HG03342 (cell line): ENCODE results near the gene DUSP2.
"Not testable (repeated sequence)": the region's sequence is repeated elsewhere in the genome, so short reads cannot be mapped to it uniquely, and the experiment has no call there.

Experiments
- ATAC-seq: cut with Tn5 transposase; IDR thresholded peaks from one replicate; pipeline ENCODE4 v1.9.1; 2021; ENCODE audit warnings: mild to moderate bottlenecking, moderate library complexity; ENCODE audit not compliant: unreplicated experiment

Gene DUSP2

DNA sequence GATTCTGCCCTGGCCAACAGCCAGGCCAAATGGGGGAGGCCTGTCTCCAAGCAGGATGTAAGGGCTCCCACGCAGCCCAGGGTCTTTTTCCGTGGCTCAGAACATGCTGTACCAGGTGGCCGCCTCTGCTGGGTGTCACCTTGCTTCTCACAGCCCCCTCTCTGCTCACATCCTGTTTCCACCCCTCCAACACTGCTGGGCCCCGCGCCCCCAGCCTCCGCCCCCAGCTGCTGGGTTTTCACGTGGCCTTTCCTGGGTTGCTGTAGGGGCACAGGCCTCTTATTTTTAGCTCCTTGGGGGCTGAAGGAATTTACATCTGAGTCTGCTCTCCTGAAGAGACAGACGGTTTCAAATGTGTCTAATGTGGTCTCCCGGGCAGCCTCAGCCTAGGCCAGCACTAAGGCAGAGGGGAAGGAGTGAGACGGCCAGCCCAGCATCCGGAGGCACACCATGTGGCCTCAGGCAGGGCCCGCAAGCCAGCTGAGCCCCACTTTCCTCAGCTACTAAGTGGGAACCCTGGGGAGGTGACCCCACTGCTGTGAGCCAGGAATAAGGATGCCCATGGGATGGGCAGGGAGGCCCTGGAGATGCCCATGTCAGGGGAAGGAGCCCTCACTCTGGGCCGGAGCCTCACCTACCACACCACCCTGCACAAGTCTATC, 18.7 kb upstream of the DUSP2 start:
- ATAC-seq = peak; percentile 60

DNA sequence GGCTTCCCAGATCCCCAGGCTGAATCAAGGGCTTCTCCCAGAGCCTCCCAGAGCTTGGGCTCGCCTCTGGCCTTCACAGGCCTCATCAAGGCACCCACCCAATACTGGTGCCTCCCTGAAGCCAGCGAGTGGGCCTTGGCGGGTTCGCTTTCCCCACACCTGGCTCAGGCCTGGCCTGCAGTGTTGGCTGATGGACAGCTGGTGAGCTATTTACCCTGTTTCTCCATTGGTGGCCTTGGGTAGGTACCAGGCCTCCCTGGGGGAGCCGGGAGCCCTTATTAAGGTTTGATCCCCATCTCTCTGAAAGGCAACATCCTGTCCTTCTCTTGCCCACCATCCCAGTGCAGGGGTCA, 18.2 kb upstream of the DUSP2 start:
- no peak for ATAC-seq

DNA sequence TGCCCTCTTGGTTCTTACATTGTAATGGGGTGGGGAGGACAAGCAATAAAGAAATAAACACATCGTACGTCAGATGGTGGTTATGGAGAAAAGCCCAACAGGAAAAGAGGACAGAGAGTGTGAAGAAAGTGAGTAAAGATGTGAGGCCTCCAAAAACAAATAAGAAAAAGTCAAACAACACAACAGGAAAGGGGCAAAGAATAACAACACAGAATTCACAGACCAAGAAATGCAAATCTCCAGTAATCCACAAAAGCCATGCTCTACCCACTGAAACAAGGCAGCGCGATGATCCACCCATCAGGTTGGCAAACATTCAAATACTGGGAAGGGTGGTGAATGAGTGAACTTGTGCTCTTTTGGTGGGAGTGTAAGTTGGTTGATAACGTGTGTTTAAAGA, 16.7 kb upstream of the DUSP2 start:
- no peak for ATAC-seq

DNA sequence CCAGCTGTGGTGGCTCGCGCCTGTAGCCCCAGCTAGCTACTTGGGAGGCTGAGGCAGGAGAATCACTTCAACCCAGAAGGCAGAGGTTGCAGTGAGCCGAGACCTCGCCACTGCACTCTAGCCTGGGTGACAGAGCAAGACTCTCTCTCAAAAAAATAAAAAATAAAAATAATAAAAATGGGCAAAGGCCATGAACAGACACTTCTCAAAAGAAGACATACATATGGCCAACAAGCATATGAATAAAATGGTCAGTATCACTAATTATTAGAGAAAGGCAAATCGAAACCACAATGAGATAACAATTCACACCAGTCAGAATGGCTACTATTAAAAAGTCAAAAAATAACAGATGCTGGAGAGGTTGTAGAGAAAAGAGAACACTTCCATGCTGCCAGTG, 15.1 kb upstream of the DUSP2 start:
- not testable (repeated sequence) for ATAC-seq

DNA sequence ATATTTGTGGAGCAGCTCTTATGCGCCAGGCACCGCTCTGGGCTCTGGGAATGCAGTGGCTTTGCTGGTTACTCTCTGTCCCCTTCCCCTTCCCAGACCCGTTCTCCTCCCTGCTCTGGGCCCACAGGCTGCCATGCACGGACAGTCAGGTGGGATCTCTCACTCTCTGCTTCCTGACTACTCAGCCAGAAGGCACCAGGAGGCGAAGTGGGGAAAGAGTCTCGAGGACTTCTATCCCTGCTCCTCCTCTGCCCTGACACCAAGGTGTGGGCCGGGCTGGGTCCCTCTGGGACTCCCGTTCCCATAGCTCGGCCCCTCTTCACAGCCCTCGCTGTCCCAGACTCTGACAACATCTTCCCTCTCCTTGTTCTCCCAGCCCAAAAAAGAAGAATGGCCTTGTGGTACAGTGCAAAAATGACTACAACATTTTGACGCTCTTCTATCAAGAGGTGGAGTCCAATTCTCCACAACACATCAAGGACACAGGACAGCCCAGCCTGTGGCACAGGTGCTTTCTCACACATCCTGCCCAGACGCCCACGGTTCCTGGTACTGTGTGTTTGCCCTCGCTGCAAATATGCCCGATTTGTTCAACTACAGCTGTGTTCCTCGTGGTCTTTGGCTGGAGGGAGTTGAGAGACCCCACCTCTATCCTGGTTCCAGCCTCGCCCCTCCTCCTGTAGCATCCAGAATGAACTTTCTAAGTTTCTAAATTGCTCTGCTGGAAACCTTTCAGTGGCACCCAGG, 14.0 kb upstream of the DUSP2 start:
- no peak for ATAC-seq

DNA sequence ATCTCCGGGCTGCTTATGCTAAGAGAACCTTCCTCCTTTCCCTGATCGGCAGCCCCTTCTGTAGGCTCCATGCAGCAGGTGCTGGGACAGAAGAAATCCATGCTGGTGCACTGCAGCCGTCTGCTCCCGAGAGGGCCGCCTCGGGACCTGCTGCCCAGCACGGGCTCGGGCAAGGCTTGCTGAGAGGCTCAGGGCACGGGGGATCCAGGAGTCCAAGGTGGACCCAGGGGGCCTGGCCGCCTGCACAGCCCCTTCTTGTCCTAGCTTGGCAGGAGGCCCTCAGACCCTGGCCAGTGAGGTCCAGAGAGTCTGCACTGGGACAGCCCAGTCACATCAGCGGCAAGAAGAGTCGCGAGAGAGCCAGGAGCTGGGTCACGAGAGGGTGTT, 13.3 kb upstream of the DUSP2 start:
- ATAC-seq = no peak

DNA sequence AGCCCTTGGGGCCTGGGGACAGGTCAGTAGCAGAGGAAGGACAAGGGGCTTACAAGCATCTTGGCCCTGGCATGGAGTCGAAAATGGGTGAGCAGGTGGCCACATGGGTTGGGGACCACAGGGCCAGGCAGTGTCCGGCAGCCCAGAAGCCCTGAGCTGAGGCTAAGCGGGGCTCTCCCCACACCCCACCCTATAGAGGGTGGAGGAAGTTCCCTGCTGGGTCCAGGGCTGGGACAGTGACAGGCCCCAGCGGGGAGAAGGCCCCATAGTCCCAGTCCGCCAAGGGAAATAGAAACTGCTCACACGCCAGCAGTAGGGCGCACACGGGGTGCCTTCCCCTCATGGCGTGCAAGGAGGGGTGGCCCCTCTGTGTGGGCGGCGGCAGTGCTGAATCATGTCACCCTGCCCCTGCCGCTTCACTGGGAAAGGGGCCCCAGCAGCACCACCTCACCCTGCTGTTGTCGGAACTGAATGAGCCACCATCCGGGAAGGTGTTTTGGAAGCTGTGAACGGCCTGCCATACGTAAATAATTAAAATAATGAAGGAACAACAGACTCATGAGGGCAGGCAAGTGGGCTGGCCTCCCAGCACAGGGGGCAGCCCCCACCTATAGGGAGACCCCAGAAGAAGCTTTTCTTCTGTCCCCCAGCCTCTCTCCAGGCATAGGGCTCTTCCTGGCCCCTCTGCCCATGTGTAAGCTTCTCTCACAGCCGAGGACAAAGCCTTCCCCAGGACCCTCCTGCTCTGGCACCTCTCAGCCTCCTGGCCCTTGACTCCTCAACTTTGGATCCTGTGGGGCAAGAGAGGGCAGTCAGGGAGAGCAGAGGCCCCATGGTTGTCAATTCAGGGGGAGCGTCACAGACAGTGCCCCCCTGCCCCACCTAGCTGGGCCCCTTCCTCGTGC, 12.7 kb upstream of the DUSP2 start:
- ATAC-seq = peak; percentile 56

DNA sequence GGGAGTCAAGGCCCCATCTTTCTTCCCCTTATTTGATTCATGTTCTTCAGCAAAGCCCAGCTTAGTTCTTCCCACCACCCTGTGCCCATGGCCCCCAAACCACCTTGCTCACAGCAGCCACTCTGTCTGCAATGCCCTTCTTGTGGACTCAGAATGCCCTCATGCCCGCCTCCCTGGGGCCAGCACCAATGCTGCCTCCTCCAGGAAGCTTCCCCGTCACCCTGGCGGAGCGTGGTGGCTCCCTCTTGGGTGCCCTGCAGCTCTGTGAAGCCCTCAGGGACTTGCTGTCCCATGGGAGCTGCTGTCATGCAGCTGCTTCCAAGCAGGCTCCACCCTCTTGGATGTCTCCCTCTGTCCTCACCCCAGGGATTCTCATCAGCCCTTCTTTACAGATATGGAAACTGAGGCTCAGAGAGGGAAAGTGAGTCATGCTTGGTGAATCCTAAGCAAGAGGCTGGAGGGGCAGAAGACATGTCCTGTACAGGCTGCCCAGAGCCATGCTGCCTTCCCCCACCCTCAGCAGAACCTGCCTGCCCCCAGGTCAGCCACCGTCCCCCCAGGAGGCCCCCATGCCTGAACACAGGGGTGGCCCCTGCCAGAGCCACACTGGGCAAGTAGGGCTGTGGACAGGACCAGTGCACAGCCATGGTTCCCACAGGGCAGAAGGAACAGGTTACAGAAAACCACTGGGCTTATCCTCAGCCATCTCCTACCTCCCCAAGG, 11.8 kb upstream of the DUSP2 start:
- ATAC-seq = peak; percentile 41

DNA sequence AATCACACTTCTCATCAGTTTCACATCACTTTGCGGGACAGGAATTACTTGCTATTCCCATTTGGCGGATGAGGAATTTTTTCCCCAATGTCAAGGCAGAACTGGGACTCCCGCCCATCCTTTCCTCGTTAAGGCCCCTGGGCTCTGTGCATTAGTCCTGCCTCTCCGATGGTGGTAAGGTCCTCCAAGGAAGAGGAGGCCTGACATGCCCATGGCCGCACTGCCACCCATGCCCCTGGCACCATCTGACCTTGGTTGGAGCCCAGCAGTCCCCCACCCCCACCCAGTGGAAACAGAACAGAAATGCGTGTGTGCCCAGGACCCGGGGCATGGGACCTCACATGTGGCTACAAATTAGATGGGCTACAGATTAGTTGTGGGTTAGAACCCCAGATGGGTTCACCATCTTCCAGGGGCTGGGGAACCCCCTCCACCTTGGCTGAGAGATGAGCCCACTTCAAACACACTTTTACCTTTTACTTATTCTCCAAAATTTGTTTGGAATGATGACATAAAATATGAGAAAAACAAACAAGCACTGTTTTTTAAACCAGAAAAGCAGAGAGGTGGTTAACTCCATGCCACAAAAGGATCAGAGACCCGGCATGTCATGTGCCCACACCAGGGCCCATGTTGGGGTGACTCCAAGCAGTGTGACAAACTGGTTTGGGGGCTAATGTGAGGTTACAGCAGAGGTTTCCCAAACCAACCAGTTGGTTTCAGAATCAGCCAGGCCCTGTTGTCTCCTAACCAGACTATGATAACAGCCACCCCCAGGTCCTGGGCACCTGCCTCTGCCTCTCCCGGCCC, 11.0 kb upstream of the DUSP2 start:
- ATAC-seq = no peak

DNA sequence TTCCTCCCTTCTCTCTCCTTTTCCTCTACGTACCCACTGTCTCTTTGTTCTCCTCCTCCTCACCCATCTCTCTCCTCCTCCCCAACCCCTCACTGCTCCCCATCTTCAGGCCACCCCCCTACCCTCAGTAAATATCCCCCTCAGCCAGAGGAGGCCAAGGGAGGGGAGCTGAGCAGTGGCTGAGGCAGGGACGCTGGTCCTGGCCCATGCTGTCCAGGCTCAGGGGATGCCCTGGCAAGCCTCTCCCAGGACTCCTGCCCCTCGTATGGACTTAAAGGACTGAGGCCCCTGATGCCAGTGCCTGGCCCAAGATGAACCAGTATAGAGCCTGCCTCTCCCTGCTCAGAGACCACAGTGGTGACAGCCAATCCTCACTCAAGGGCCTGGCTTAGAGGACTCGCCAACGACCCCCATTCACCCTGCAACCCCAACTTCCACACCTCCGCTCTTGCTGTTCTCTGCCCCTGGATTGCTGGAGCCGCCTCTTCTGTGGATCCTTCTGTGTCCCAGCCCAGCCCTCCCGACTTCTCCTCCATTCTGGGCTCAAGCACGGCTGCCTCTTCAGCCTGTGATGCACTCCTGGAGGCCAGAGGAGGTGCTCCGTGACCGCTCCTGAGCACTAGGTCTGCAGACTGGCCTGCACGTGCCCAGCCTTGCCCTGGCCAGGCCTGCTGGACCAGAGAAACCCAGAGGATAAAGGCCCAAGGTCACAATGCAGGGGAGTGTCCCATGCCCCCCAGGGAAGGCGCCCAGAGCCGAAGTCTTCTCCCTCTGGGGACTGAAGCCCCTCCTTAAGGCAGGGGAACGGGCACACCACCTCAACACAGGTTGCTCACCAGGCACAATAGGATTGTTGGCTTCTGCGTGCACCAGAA, 9.5 kb upstream of the DUSP2 start:
- ATAC-seq = no peak

DNA sequence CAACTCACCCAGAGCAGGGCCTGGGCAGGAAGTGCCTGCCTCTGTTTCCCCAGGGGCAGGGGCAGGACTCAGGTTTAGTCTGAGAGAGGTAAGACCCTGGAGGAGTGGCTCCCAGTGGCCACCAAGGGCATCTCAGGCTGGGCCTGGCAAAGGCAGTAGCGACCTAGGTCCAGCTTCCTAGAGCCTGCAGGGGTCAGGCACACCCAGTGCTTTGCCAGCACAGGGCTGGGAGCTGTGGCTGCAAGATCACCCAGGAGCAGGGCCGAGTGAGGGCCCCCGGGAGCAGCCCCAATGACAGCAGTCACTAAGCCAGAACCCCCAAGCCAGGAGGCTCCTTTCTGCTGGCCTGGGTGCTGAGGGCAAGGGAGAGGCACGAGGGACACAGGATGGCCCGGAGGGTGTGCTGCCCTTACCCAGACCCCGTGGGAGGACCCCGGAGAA, 8.8 kb upstream of the DUSP2 start:
- no peak for ATAC-seq

DNA sequence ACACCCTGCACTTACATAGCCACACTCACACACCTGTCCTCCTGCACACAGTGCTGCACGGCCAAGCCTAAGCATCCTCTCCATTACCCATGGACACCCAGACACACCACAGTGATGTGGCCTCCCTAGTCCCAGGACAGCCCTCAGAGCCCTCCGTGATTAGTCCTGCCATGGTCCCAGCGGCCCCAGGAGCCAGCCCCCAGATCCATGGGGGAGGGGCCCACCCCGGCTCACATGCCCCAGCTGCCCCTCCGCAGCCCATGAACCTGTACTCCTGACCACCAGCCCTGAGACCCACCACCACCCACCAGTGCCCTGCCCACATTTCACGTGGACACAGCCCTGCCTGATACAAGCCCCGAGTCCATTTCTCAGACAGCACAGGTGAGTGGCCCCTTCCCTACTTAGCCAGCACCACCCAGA, 8.1 kb upstream of the DUSP2 start:
- no peak for ATAC-seq

DNA sequence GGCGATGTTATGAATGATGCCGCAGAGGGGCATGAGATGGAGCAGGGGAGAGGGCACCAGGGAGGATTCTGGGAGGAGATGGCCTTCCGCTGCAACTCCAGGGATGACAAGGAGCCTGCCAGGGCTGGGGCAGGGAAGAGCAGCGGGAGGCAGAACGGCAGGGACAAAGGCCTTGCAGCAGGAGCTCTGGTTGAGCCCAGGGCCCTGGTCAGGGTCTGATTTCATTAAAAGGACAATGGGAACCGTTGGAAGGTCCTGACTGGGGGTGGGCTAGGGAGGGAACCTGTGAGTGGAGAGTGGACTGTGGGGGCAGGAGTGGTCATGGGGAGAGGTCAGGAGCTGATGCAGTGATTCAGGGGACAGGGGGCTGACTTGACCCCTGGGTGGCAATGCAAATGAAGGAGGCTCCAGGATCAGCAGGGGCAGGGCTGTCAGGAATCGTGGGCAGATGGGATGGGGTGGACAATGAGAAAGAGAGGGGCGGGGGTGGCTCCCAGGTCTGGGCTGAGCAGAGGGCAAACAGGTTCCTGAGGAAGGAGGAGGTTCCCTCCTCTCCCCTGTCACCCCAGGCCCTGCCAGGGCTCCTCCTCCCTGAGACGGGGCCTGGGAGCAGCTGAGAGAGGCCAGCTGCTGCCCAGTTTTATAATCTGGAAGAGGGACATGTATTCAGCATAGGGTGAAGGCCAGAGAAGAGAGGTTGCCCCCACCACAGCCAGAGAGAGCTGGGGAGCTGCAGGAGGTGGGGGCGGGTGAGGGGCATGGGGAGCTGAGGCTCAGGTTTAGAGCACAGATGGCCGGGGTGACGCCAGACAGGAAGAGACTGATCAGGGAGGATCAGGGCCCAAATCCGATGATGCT, 7.3 kb upstream of the DUSP2 start:
- ATAC-seq = no peak

DNA sequence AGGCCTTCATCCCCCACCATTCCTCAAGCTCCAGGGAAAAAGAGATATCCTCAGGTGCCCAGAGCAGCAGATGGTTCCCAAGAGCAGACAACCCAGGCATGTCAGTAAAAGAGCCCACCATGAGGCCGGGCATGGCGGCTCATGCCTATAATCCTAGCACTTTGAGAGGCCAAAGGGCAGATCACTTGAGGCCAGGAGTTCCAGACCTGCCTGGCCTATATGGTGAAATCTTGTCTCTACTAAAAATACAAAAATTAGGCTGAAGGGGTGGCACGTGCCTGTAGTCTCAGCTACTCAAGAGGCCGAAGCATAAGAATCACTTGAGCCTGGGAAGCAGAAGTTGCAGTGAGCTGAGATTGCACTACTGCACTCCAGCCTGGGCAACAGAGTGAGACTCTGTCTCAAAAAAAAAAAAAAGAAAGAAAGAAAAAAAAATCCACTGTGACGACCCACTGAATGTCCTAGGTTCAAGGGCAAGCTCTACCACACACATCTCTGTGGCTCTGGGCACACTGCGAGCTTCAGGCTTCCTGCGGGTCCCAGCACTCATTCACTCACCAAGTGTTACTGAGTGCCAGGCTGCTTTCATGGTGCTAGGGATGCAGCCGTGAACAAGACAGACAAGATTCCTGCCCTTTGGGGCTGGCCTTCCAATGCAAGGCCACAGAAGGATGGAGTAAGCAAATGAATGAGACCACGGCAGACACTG, 6.5 kb upstream of the DUSP2 start:
- no peak for ATAC-seq

DNA sequence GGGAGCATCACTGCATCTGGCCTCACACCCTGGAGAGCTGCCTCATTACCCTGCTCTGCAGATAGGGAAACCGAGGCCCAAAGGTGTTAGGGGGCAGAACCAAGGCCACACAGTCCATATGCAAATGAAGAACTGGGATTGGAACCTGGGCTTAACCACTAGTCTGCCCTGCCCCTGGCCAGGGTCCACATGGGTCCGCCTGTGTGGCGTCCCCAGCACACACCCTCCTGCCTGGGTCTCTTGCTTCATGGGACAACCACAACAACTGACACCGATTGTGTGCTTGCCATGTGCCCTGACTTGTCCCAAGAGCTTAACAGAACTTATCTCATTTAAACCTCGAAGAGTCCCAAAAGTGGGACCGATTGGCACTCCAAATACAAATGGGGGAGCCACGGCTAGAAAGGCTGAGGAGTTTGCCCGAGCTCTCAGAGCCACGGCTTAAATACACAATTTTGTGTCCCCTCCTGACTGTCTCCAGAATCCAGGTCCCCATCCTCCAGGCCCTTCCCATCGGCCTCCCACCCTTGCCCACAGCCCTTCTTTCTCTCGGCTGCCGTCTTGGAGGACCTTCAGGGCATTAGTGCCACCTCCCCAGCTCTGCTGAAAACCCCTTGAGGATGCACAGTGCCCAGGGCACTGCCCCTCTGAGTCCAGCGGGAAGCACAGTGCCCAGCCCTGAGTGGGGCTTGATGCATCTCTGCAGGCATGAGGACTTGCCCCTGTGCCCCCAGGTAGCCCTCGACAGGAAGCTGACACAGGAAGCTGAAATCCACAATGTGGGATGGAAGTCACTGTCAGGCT, 5.8 kb upstream of the DUSP2 start:
- no peak for ATAC-seq

DNA sequence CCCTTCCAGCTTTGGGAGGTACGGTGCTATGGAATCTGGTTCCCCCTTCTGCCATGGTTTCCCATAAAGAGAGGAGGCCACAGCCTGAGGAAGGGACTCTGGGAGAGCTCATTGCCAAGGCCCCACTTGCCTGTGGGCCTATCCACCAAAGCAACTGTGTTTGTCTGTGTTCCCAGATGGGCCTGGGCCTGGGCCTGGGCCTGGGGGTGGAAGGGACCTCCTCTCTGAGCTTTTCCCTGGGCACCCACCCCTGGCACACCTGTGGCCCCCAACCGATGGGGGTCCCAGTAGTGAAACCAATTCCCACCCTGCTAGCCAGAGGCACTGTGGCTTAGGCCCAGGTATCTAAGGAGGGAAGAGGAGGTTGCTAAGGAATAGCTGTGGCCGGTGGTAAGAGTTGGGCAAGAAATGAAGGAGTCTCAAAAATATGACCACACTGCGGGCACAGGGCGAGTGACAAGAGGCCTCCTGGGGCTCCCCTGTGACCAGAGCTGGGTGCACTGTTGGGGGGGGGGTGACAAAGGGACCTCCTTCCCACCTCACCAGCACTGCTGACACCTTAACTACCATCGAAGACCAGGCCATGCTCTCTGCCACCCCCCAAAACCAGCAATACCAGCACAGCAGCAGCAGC, 4.9 kb upstream of the DUSP2 start:
- no peak for ATAC-seq
